Retinal pigment epithelial cell (primary cell): ENCODE measurements around the gene GPR84.
A peak's percentile ranks its signal among the peaks of the same experiment; 100 is the strongest.

Experiments used
- DNase-seq: peaks from one replicate; pipeline ENCODE4 v3.0.0-alpha.2; 2010; ENCODE audit warnings: low read depth
- H3K4me3 ChIP-seq: 2 replicates; pipeline ENCODE4 v1.5.1; 2011; ENCODE audit warnings: mild to moderate bottlenecking, low read length, control low read depth, moderate library complexity
- CTCF ChIP-seq: conservative IDR thresholded peaks from 2 replicates; pipeline ENCODE4 v1.5.1; 2011; ENCODE audit warnings: low read depth, low read length, control low read depth, inconsistent platforms

Gene GPR84

GRCh38 chr12:54341378-54342300 lies 22.6 kb downstream of the GPR84 start:
- no peak overlapping the region for H3K4me3 ChIP-seq
- DNase-seq = no peak
- no peak for TF ChIP-seq CTCF

GRCh38 chr12:54340846-54341245 lies 23.4 kb downstream of the GPR84 start:
- no peak overlapping the region for H3K4me3 ChIP-seq
- no peak for TF ChIP-seq CTCF
- no peak for DNase-seq

- H3K4me3 ChIP-seq = no peak overlapping the region
- DNase-seq = no peak
- TF ChIP-seq CTCF = no peak
Observed at GRCh38 chr12:54338698-54339296, 25.5 kb downstream of the GPR84 start.

- H3K4me3 ChIP-seq = no peak overlapping the region
- DNase-seq = no peak
- TF ChIP-seq CTCF = no peak
Observed at GRCh38 chr12:54337854-54338650, 26.2 kb downstream of the GPR84 start.

GRCh38 chr12:54337280-54337842 lies 26.9 kb downstream of the GPR84 start:
- DNase-seq = no peak
- peak; percentile 12 for TF ChIP-seq CTCF
- no peak overlapping the region for H3K4me3 ChIP-seq

- DNase-seq = no peak
- TF ChIP-seq CTCF = no peak
- H3K4me3 ChIP-seq = no peak overlapping the region
Observed at GRCh38 chr12:54333420-54334034, 30.8 kb downstream of the GPR84 start.
